ENCODE measurements around the gene CELF2. TPM values are rescaled to one million over a fixed set of nuclear protein-coding genes. Genes with fewer than 3 reads are reported as not detected.
A peak's percentile ranks its signal among the peaks of the same experiment; 100 is the strongest.

The CELF2 gene
- total and polyA plus RNA-seq, 9 of the 15 experiments (the other 6 are each of a cell fraction or from before 2014, with no cell fraction given) = 4.0 to 20.3 (median 11.1) TPM

- TF ChIP-seq, protein P1, sequence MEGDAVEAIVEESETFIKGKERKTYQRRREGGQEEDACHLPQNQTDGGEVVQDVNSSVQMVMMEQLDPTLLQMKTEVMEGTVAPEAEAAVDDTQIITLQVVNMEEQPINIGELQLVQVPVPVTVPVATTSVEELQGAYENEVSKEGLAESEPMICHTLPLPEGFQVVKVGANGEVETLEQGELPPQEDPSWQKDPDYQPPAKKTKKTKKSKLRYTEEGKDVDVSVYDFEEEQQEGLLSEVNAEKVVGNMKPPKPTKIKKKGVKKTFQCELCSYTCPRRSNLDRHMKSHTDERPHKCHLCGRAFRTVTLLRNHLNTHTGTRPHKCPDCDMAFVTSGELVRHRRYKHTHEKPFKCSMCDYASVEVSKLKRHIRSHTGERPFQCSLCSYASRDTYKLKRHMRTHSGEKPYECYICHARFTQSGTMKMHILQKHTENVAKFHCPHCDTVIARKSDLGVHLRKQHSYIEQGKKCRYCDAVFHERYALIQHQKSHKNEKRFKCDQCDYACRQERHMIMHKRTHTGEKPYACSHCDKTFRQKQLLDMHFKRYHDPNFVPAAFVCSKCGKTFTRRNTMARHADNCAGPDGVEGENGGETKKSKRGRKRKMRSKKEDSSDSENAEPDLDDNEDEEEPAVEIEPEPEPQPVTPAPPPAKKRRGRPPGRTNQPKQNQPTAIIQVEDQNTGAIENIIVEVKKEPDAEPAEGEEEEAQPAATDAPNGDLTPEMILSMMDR (IDR thresholded peaks at IDR 0.05 in 2 of 3, conservative IDR thresholded peaks at IDR 0.05 in 1 of 3; ENCODE audit: insufficient read depth in 2 of 3, low read depth in 1 of 3, low read length in 3 of 3) = peak; percentile 38 to 74 (median 55); a peak in 5 of 6 replicates
- TF ChIP-seq, protein P2, sequence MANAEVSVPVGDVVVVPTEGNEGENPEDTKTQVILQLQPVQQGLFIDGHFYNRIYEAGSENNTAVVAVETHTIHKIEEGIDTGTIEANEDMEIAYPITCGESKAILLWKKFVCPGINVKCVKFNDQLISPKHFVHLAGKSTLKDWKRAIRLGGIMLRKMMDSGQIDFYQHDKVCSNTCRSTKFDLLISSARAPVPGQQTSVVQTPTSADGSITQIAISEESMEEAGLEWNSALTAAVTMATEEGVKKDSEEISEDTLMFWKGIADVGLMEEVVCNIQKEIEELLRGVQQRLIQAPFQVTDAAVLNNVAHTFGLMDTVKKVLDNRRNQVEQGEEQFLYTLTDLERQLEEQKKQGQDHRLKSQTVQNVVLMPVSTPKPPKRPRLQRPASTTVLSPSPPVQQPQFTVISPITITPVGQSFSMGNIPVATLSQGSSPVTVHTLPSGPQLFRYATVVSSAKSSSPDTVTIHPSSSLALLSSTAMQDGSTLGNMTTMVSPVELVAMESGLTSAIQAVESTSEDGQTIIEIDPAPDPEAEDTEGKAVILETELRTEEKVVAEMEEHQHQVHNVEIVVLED (CRISPR knock-in tag; IDR thresholded peaks at IDR 0.05) = no peak
- TF ChIP-seq RFX1 (IDR thresholded peaks at IDR 0.05) (peak; percentile 65), ZNF431 (CRISPR knock-in tag; IDR thresholded peaks at IDR 0.05) (no peak), CREM (IDR thresholded peaks at IDR 0.05; ENCODE audit: low read depth) (peak; percentile 48)
These were observed 87.4 kb downstream of the CELF2 start (continued) for GRCh38 chr10:11104772-11105675.

DNA sequence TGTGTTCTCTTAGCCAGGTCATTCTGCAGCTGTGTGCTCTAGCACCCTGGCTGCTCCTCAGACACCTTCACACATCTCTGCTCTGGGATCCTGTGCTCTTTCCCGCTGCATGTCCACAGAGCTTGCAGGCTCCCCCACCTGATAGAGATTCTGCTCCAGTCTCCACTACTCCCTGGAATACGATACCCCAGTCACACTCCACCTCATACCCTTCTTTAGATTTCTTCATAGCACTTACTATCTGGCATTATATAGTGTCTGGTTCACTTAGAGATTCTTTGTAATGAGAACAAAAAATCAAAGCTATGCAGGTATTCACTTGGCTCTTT is 88.0 kb downstream of the CELF2 start:
- in situ Hi-C loops (cut with MboI) (no loop called here), intact Hi-C loops (cut with micrococcal nuclease) (loop anchor here (5.0 kb wide), 1 partner anchor 72 kb away; no protein-coding TSS in a partner anchor)
- CTCF ChIA-PET (ENCODE audit: low intra/inter-chr PET ratio) = no interaction called here
- WGBS (ENCODE audit: insufficient coverage, low coverage, missing lambda C conversion rate) = 13% methylated on average over 2 of the region's 2 CpGs
- no peak overlapping the region for H3K4me2 ChIP-seq (ENCODE audit: insufficient read depth, low read length)
- no peaks in the 10 kb centered on the region for H4K20me1 ChIP-seq (replicated peaks; ENCODE audit: control insufficient read depth, insufficient read depth, low read length)
- H3K9ac ChIP-seq (ENCODE audit: insufficient read depth in 1 of 2, low read depth in 2 of 2, low read length in 2 of 2) = no peak overlapping the region
- H3K9me3 ChIP-seq (replicated peaks; ENCODE audit: control insufficient read depth, insufficient read depth, low read depth, low read length) = no peaks in the 10 kb centered on the region
- BruUV-seq (replicated peaks) = no TSS peak
- FAIRE-seq = no peak
- DNase-seq (ENCODE audit: extremely low read depth in 1 of 4, low spot score in 3 of 4) = no peak
- H3K79me2 ChIP-seq (ENCODE audit: control insufficient read depth, insufficient read depth, low read length) = no peaks in the 10 kb centered on the region
- H3K9me1 ChIP-seq (ENCODE audit: control insufficient read depth, insufficient read depth, low read length) = no peaks in the 10 kb centered on the region
- no peak overlapping the region for H3K27ac ChIP-seq (ENCODE audit: extremely low read depth, low read depth, low read length)
- no peaks in the 10 kb centered on the region; a peak in 2 of 5 replicates for H3K4me1 ChIP-seq (replicated peaks in 1 of 2; ENCODE audit: control insufficient read depth in 2 of 2, insufficient read depth in 2 of 2, low read length in 2 of 2)
- H2AFZ ChIP-seq (ENCODE audit: low read depth, low read length) = no peak overlapping the region; the same call in 1 of the 2 replicates
- POLR2A ChIA-PET = no interaction called here
- no peak for ATAC-seq
- no peaks in the 10 kb centered on the region; a peak in 1 of 5 replicates for H3K27me3 ChIP-seq (ENCODE audit: control insufficient read depth in 2 of 2, insufficient read depth in 2 of 2, low read length in 2 of 2)
- no peaks in the 10 kb centered on the region for H3K36me3 ChIP-seq (ENCODE audit: control insufficient read depth, insufficient read depth, low read length)
- H3K4me3 ChIP-seq = no peak overlapping the region
- TF ChIP-seq, protein P1 (IDR thresholded peaks at IDR 0.05 in 2 of 3, conservative IDR thresholded peaks at IDR 0.05 in 1 of 3; ENCODE audit: insufficient read depth in 2 of 3, low read depth in 1 of 3, low read length in 3 of 3) = 0 out of 6 replicates have a peak, but pooled peaks of 1 of the 3 experiments have one; percentile 10
- no peak for TF ChIP-seq HMG20A (CRISPR knock-in tag; conservative IDR thresholded peaks at IDR 0.05)

Measured in K562 (cell line).